H1 (cell line): Measurements from ENCODE around the gene AGO3.
"Not testable (repeated sequence)": the region's sequence is repeated elsewhere in the genome, so short reads cannot be mapped to it uniquely, and the experiment has no call there.

Experiments used
- CTCF ChIP-seq, 3 experiments: IDR thresholded peaks; 1 replicate in 2 of 3; 2 replicates in 1 of 3; pipeline versions ENCODE4 v1.5.1 to v1.6.1; 2011; ENCODE audit warnings: low read length in 3 of 3, mild to moderate bottlenecking in 3 of 3, inconsistent platforms in 2 of 3, low read depth in 1 of 3, moderate library complexity in 1 of 3; ENCODE audit not compliant: insufficient read depth in 1 of 3; ENCODE audit errors: control extremely low read depth in 1 of 3
- MAX ChIP-seq: IDR thresholded peaks from 2 replicates; pipeline ENCODE4 v1.6.1; 2012; ENCODE audit warnings: inconsistent platforms
- NANOG ChIP-seq: IDR thresholded peaks from 2 replicates; pipeline ENCODE4 v1.6.1; 2011; ENCODE audit warnings: low read length, low read depth, mild to moderate bottlenecking, inconsistent platforms; ENCODE audit not compliant: insufficient read depth, poor library complexity, severe bottlenecking

- TF ChIP-seq CTCF (IDR thresholded peaks at IDR 0.05; ENCODE audit: control extremely low read depth in 1 of 3, insufficient read depth in 1 of 3, low read depth in 1 of 3, low read length in 3 of 3); NANOG; MAX: not testable (repeated sequence)
Measured at GRCh38 chr1:35972631-35973030, 41.7 kb downstream of the AGO3 start.
